ENCODE results near the gene SLC38A3. TPM values are rescaled to one million over a fixed set of nuclear protein-coding genes. Genes with fewer than 3 reads are reported as not detected.

SLC38A3 gene
- total and polyA plus RNA-seq, 2 donors (not counting 3 experiments of a cell fraction or from before 2014, with no cell fraction given), result 0.60 to 1.1 TPM

DNA sequence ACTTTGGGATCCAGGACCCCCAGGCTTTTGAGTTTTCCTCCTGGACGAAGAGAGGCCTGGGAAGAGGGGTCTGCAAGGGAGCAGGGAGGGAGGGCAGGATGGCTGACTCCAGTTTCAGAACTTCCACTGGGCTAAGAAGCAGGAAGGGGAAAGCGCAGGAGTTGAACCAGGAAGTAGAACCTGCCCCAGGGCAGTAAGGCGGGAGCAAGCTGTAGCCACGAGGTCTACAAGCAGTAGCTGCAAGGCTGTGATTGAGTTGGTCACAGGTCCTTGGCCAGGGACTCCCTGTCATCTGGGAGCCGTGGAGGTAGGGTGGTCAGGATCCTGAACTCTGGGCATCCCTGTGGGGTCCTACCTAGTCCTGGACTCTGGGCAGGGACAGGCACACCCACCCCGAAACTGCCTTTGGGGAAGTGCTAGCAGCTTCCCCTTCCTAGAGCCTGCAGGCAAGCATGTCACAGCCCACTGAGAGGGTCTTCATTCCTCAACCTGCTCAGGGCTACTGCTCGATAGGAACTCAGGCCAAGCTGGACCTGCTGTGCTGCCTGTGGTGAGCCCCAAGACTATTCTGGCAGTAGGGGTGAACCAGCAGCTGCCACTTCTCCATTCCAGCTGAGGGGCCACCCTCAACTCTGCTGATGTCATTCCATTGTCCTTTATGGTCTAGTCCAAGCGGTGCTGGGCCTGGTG is 25.2 kb downstream of the SLC38A3 start:
- intact Hi-C loops (cut with micrococcal nuclease), result no loop called here
- CTCF ChIA-PET, result interaction anchor here (1.2 to 10.5 kb wide), 5 partner anchors 12 to 45 kb away, joined by 4 to 314 read pairs (median 98); partner anchors contain the start of gene GNAT1

More for the DNA sequence above, 25.2 kb downstream of the SLC38A3 start:
- no peak overlapping the region for H3K4me3 ChIP-seq (replicated peaks in 1 of 3; ENCODE audit: insufficient read depth in 1 of 3, low read depth in 1 of 3, low read length in 3 of 3)
- DNase-seq (ENCODE audit: low read depth, low spot score) (no peak), FAIRE-seq (no peak)
- no peak overlapping the region for H3K9ac ChIP-seq (replicated peaks; ENCODE audit: extremely low read depth, insufficient read depth, low read length)
- H3K36me3 ChIP-seq (ENCODE audit: control insufficient read depth in 2 of 2, extremely low read depth in 1 of 2, insufficient read depth in 2 of 2, low read length in 2 of 2), result no peaks in the 10 kb centered on the region
- TF ChIP-seq JUN (IDR thresholded peaks at IDR 0.05; ENCODE audit: borderline replicate concordance, insufficient read depth, insufficient read length, low read depth) (no peak), POLR2A (IDR thresholded peaks at IDR 0.05; ENCODE audit: low read depth, low read length) (no peak), GATA2 (IDR thresholded peaks at IDR 0.05; ENCODE audit: insufficient read depth, insufficient read length, low read depth, low read length) (no peak), FOS (IDR thresholded peaks at IDR 0.05; ENCODE audit: borderline replicate concordance, insufficient read depth, low read length) (no peak), POLR2AphosphoS5 (IDR thresholded peaks at IDR 0.05; ENCODE audit: insufficient read depth, low read depth, low read length) (no peak)
- TF ChIP-seq, protein P1, sequence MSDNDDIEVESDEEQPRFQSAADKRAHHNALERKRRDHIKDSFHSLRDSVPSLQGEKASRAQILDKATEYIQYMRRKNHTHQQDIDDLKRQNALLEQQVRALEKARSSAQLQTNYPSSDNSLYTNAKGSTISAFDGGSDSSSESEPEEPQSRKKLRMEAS (IDR thresholded peaks at IDR 0.05; ENCODE audit: insufficient read depth, insufficient read length), result no peak
- TF ChIP-seq, protein P2, sequence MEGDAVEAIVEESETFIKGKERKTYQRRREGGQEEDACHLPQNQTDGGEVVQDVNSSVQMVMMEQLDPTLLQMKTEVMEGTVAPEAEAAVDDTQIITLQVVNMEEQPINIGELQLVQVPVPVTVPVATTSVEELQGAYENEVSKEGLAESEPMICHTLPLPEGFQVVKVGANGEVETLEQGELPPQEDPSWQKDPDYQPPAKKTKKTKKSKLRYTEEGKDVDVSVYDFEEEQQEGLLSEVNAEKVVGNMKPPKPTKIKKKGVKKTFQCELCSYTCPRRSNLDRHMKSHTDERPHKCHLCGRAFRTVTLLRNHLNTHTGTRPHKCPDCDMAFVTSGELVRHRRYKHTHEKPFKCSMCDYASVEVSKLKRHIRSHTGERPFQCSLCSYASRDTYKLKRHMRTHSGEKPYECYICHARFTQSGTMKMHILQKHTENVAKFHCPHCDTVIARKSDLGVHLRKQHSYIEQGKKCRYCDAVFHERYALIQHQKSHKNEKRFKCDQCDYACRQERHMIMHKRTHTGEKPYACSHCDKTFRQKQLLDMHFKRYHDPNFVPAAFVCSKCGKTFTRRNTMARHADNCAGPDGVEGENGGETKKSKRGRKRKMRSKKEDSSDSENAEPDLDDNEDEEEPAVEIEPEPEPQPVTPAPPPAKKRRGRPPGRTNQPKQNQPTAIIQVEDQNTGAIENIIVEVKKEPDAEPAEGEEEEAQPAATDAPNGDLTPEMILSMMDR (IDR thresholded peaks at IDR 0.05; ENCODE audit: extremely low read depth in 1 of 2, insufficient read depth in 1 of 2, low read depth in 1 of 2, low read length in 2 of 2), result no peak
- no peaks in the 10 kb centered on the region for H3K9me3 ChIP-seq (replicated peaks; ENCODE audit: control insufficient read depth, insufficient read depth, low read length)
- H3K4me2 ChIP-seq (ENCODE audit: insufficient read depth, low read length), result no peak overlapping the region
- peaks cover 13% of the 10 kb centered on the region for H3K4me1 ChIP-seq (ENCODE audit: control insufficient read depth, extremely low read depth, insufficient read depth, low read length)
- no peak overlapping the region for H3K27ac ChIP-seq (ENCODE audit: insufficient read depth, low read depth, low read length)
- POLR2A ChIA-PET, result interaction anchor here (1.0 kb wide), 1 partner anchor 13 kb away, joined by 3 read pairs; no protein-coding TSS in a partner anchor
- BruUV-seq (replicated peaks), result no TSS peak
- no peaks in the 10 kb centered on the region for H3K27me3 ChIP-seq (ENCODE audit: control insufficient read depth in 2 of 2, insufficient read depth in 2 of 2, low read length in 2 of 2)
- H3K9me1 ChIP-seq (replicated peaks; ENCODE audit: control insufficient read depth, extremely low read depth, insufficient read depth, low read length), result no peaks in the 10 kb centered on the region
- H3K79me2 ChIP-seq (ENCODE audit: control insufficient read depth, insufficient read depth, low read length), result peaks cover 2% of the 10 kb centered on the region
- no peaks in the 10 kb centered on the region for H4K20me1 ChIP-seq (replicated peaks; ENCODE audit: control insufficient read depth, extremely low read depth, insufficient read depth, low read length)
- H2AFZ ChIP-seq (ENCODE audit: low read depth, low read length), result no peak overlapping the region
- dilution Hi-C loops (cut with MboI; ENCODE audit: extremely low pct_ligation_motif_present, low sequenced_read_pairs), result no loop called here
